Kidney (tissue), 14 donors: ENCODE data around the gene HBQ1. TPM values are rescaled to one million over a fixed set of nuclear protein-coding genes. Genes with fewer than 3 reads are reported as not detected.
"Not testable (repeated sequence)": the region's sequence is repeated elsewhere in the genome, so short reads cannot be mapped to it uniquely, and the experiment has no call there.

ENCODE experiments used
- DNase-seq, 5 donors: peaks; one replicate each; pipeline ENCODE4 v3.0.0-alpha.2; 2013 to 2020
- FAIRE-seq: peaks from 2 replicates; lab custom pipeline; 2012; peaks lifted over from hg19 to GRCh38; lab: Jason Lieb, UNC
- H3K27ac ChIP-seq, 2 donors: one replicate each; pipeline ENCODE4 v1.7.0; 2013; ENCODE audit warnings: low read depth in 2 of 2, low read length in 2 of 2, inconsistent platforms in 1 of 2
- H3K27me3 ChIP-seq: one replicate; pipeline ENCODE4 v1.7.1; 2013; ENCODE audit warnings: low read length, inconsistent platforms; ENCODE audit not compliant: control insufficient read depth, insufficient read depth
- H3K36me3 ChIP-seq, 3 donors: one replicate each; pipeline versions ENCODE4 v1.7.0 to v1.7.1; 2013; ENCODE audit warnings: low read length in 3 of 3, control low read depth in 1 of 3, inconsistent platforms in 1 of 3; ENCODE audit not compliant: insufficient read depth in 3 of 3, control insufficient read depth in 2 of 3
- H3K4me1 ChIP-seq, 3 donors: one replicate each; pipeline versions ENCODE4 v1.7.0 to v1.7.1; 2013; ENCODE audit warnings: low read length in 3 of 3, inconsistent platforms in 1 of 3, low read depth in 1 of 3; ENCODE audit not compliant: control insufficient read depth in 2 of 3, insufficient read depth in 2 of 3
- H3K4me3 ChIP-seq, 3 donors: one replicate each; pipeline versions ENCODE4 v1.7.0 to v1.8.1; 2013; ENCODE audit warnings: low read length in 3 of 3, control low read depth in 1 of 3, inconsistent platforms in 1 of 3
- H3K9ac ChIP-seq, 3 donors: one replicate each; pipeline versions ENCODE4 v1.7.0 to v1.7.1; 2013; ENCODE audit warnings: low read length in 3 of 3, control low read depth in 1 of 3, inconsistent platforms in 1 of 3
- H3K9me3 ChIP-seq, 3 donors: one replicate each; pipeline versions ENCODE4 v1.7.0 to v1.7.1; 2013; ENCODE audit warnings: low read length in 3 of 3, control low read depth in 1 of 3, inconsistent platforms in 1 of 3; ENCODE audit not compliant: control insufficient read depth in 2 of 3, insufficient read depth in 1 of 3
- intact Hi-C: fragments of 100-400 bp; cut with DNase I; formaldehyde crosslinking; loops from one replicate; pipeline ENCODE4 v1.11.1; 2022
- polyA plus RNA-seq: library from polyadenylated mRNA; stranded (reverse); fragments of 350-450 nt; fragmentation: Illumina TruSeq; extraction: RNeasy Lipid Tissue Mini Kit (QIAGEN cat#74804); gene quantifications from one replicate; pipeline ENCODE4 v1.2.3, GENCODE V29; 2014; ENCODE audit warnings: low read depth, low replicate concordance; ENCODE audit not compliant: insufficient read depth
- total RNA-seq: library from RNA; stranded (reverse); fragmentation: NEBNext Ultra II Directional; extraction: Animal tissue kit (Norgen Biotek cat#: 25700); gene quantifications from one replicate; pipeline ENCODE4 v1.2.1, GENCODE V29; 2021
- TF ChIP-seq, protein P1 (sequence below): IDR thresholded peaks from 3 replicates; pipeline ENCODE4 v1.5.1; 2012; ENCODE audit warnings: mild to moderate bottlenecking, moderate library complexity, borderline replicate concordance; ENCODE audit not compliant: insufficient read depth; ENCODE audit errors: extremely low read depth
- donor health status: control.
- donor health status: control.
- donor health status: control.
- donor health status: control.
- donor health status: control.
- donor health status: DM: yes; HTN: yes; CAD: no.
- donor health status: Normal renal cell carcinoma (clear cell type).

Gene HBQ1
- total and polyA plus RNA-seq, 2 donors from 2014 or later = not detected

DNA sequence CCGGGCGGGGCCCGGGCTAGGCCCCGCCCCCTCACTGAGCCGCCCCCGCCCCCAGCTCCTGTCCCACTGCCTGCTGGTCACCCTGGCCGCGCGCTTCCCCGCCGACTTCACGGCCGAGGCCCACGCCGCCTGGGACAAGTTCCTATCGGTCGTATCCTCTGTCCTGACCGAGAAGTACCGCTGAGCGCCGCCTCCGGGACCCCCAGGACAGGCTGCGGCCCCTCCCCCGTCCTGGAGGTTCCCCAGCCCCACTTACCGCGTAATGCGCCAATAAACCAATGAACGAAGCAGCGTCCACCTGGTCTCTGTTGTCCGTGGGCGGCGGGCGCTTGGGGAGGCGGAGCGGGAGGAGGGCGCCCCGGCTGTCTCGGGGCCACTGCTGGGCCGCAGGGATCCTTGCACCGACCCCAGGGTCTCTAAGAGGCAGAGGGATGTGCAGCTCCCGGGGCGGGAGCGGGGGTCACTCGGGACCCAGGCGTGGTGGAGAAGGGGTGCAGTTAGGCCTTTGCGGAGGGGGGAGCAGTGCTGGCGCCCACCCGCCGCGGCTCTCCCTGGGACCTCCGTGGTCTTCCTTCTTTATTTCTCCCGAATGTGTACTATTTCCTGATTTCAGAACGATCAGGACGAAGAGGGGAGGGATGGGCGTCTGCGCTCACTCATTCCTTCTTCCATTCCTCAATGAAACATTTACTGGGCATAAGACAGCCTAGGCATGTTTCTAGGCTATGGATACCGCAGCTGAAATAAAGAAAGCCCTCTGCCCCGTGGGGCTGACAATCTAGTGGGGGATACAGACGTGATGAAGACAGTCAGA lies 25.8 kb upstream of the HBQ1 start:
- Histone ChIP-seq H3K4me3 (peak overlapping the region in 2 of 3 donors; percentile 11 to 21), H3K9me3 (no peaks in the 10 kb centered on the region), H3K36me3 (no peaks in the 10 kb centered on the region), H3K9ac (no peak overlapping the region), H3K27me3 (peaks cover 15% of the 10 kb centered on the region), H3K4me1 (peaks cover 0 to 4% (median 2%) of the 10 kb centered on the region in 3 donors), H3K27ac (no peak overlapping the region)
- intact Hi-C loops = no loop called here
- DNase-seq = peak in 4 of 5 donors; percentile 43 to 74 (median 64)
- TF ChIP-seq, protein P1, sequence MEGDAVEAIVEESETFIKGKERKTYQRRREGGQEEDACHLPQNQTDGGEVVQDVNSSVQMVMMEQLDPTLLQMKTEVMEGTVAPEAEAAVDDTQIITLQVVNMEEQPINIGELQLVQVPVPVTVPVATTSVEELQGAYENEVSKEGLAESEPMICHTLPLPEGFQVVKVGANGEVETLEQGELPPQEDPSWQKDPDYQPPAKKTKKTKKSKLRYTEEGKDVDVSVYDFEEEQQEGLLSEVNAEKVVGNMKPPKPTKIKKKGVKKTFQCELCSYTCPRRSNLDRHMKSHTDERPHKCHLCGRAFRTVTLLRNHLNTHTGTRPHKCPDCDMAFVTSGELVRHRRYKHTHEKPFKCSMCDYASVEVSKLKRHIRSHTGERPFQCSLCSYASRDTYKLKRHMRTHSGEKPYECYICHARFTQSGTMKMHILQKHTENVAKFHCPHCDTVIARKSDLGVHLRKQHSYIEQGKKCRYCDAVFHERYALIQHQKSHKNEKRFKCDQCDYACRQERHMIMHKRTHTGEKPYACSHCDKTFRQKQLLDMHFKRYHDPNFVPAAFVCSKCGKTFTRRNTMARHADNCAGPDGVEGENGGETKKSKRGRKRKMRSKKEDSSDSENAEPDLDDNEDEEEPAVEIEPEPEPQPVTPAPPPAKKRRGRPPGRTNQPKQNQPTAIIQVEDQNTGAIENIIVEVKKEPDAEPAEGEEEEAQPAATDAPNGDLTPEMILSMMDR = no peak
- FAIRE-seq = no peak

DNA sequence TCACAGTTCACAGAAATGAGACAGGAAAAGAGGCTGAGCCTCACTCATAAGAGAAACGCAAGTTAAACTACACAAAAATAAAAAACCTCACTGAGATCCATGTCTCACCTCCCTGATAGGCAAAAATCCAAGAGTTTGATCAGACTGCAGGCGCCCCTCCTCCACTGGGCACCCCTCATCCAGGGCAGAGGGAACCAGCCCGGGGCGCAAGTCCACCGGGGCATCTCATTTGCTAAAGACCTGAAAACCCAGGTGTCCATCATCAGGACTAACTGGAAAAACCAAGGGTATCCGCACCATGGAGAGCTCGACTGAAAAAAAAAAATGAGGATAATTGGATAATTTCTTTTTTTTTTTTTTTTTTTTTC lies 25.2 kb upstream of the HBQ1 start:
- Histone ChIP-seq H3K27me3 (peaks cover 15% of the 10 kb centered on the region), H3K27ac (no peak overlapping the region), H3K4me3 (peak overlapping the region in 2 of 3 donors; percentile 11 to 21), H3K9me3 (no peaks in the 10 kb centered on the region), H3K4me1 (peaks cover 0 to 4% (median 2%) of the 10 kb centered on the region in 3 donors), H3K36me3 (no peaks in the 10 kb centered on the region), H3K9ac (no peak overlapping the region)
- intact Hi-C loops = no loop called here
- TF ChIP-seq, protein P1 = no peak
- DNase-seq (no peak), FAIRE-seq (no peak)

DNA sequence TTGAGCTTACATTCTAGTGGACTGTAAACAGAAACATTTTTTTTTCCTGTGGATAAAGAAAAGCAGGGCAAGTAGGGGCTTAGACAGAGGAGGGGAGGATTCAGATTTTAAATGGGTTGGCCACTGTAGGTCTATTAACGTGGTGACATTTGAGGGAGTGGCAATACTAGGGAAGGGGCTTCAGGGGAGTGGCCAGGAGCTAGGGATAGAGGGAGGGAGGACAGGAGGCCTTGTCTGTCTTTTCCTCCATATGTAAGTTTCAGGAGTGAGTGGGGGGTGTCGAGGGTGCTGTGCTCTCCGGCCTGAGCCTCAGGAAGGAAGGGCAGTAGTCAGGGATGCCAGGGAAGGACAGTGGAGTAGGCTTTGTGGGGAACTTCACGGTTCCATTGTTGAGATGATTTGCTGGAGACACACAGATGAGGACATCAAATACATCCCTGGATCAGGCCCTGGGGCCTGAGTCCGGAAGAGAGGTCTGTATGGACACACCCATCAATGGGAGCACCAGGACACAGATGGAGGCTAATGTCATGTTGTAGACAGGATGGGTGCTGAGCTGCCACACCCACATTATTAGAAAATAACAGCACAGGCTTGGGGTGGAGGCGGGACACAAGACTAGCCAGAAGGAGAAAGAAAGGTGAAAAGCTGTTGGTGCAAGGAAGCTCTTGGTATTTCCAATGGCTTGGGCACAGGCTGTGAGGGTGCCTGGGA lies 21.0 kb upstream of the HBQ1 start:
- intact Hi-C loops = no loop called here
- Histone ChIP-seq H3K36me3 (no peaks in the 10 kb centered on the region), H3K27me3 (peaks cover 15% of the 10 kb centered on the region), H3K4me1 (peaks cover 0 to 4% (median 2%) of the 10 kb centered on the region in 3 donors), H3K9ac (no peak overlapping the region), H3K9me3 (no peaks in the 10 kb centered on the region), H3K4me3 (no peak overlapping the region), H3K27ac (no peak overlapping the region)
- TF ChIP-seq, protein P1 = no peak
- peak in 1 of 5 donors; percentile 26 for DNase-seq
- no peak for FAIRE-seq

DNA sequence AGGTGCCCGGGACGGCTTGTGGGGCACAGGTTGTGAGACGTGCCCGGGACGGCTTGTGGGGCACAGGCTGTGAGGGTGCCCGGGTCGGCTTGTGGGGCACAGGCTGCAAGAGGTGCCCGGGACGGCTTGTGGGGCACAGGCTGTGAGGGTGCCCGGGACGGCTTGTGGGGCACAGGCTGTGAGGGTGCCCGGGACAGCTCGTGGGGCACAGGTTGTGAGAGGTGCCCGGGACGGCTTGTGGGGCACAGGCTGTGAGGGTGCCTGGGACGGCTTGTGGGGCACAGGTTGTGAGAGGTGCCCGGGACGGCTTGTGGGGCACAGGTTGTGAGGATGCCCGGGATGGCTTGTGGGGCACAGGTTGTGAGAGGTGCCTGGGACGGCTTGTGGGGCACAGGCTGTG lies 20.0 kb upstream of the HBQ1 start:
- H3K27ac ChIP-seq, FAIRE-seq, intact Hi-C loops, H3K4me3 ChIP-seq, H3K4me1 ChIP-seq, H3K9ac ChIP-seq, H3K36me3 ChIP-seq, H3K9me3 ChIP-seq: not testable (repeated sequence)
- DNase-seq = peak in 1 of 5 donors; percentile 27
- H3K27me3 ChIP-seq = peaks cover 11% of the 10 kb centered on the region
